ENCODE results near the gene ATAD3C.
"Not testable (repeated sequence)": the region's sequence is repeated elsewhere in the genome, so short reads cannot be mapped to it uniquely, and the experiment has no call there.

The ATAD3C gene

GRCh38 chr1:1451696-1452364, 2.3 kb downstream of the ATAD3C start:
- no peak for DNase-seq

GRCh38 chr1:1452365-1452739, 2.9 kb downstream of the ATAD3C start:
- not testable (repeated sequence) for DNase-seq

DNA sequence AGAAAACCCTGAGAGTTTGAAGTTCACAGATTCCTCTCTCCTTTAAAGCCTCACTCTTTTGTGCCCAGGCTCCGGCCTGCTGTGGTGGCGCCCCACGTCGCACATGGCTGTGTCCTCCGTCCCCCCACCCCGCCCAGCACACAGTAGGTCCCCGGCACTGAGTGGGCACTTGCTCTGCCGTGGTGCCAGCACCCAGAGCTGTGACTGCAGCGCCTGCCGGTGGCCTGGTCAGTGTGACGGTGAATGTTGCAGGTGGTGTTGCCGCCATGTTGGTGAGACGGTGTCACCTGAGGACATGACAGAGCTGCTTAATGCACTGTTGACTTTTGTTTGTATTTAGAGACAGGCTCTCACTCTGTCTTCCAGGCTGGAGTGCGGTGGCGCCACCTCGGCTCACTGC, 3.4 kb downstream of the ATAD3C start:
- no peak for DNase-seq

DNA sequence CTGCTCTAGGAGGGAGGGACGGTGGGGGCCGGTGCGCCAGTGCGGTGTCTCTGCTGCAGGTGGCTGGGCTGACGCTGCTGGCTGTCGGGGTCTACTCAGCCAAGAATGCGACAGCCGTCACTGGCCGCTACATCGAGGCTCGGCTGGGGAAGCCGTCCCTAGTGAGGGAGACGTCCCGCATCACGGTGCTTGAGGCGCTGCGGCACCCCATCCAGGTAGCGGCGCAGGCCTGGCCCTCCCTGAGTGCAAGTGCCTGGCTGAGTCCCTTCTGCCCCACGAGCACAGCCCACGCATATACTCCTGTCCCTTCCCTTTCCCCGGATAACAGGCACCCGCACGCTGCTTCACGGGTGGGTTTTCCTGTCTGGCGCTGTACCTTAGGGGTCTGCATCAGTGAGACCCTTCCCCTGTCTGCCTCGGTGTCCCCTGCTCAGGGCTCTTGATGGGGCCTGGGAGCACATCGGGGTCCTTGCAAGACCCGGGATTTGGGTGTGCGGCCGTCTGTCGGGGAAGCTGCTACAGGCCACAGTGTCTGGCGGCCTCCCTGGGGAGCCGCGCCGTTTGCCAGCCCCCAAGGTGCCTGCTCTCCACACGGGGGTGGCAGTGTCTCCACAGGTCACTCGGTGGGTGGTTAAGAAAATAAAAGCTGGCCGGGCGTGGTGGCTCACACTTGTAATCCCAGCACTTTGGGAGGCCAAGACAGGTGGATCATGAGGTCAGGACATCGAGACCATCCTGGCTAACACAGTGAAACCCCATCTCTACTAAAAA, 5.0 kb downstream of the ATAD3C start:
- DNase-seq, result not testable (repeated sequence)

DNA sequence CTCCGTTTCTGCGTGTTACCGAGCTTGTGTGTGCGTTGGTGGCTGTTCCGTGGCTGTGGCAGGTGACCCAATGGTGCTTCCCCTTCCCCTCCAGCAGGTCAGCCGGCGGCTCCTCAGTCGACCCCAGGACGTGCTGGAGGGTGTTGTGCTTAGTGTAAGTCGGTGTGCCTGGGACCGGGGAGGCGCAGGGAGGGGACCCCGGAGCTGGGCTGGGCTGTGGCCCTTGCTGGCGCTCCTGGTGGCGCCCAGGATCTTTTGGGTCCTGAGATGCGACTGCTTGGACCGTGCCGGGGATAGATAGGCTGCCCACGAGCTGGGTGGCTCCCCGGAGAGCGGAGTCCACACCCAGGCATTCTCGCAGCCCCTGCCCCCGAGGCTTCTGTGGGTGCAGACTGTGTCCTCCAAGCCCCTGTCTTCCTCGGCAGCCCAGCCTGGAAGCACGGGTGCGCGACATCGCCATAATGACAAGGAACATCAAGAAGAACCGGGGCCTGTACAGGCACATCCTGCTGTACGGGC, 5.9 kb downstream of the ATAD3C start:
- no peak for DNase-seq

GRCh38 chr1:1455934-1456333, 6.4 kb downstream of the ATAD3C start:
- DNase-seq, result not testable (repeated sequence)

- DNase-seq, result not testable (repeated sequence)
Observed at GRCh38 chr1:1456683-1457255, 7.3 kb downstream of the ATAD3C start.

- DNase-seq, result not testable (repeated sequence)
Observed at GRCh38 chr1:1459156-1459555, 9.7 kb downstream of the ATAD3C start.

DNA sequence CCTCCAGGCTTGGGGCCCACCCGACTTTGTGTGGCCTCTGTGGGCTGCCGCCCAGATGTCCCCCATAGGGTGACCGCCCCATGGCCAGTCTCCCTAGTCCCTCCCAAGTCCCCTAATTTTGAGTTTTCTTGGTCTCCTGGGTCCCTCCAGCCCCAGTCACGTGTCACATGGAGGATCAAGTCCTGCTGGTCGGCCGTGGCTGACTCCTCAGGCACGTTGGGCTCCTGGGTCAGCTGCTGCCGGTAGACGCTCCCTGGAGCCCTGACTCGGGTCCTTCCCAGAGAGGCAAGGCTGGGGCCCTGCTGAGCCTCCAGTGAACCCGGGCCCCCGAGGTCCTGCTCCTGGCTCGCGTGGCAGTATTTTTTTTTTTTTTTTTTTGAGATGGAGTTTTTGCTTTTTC, 10.2 kb downstream of the ATAD3C start:
- DNase-seq, result not testable (repeated sequence)

- no peak for DNase-seq
Observed at GRCh38 chr1:1460540-1461130, 11.1 kb downstream of the ATAD3C start.

- DNase-seq, result no peak
Observed at GRCh38 chr1:1461721-1462317, 12.3 kb downstream of the ATAD3C start.

DNA sequence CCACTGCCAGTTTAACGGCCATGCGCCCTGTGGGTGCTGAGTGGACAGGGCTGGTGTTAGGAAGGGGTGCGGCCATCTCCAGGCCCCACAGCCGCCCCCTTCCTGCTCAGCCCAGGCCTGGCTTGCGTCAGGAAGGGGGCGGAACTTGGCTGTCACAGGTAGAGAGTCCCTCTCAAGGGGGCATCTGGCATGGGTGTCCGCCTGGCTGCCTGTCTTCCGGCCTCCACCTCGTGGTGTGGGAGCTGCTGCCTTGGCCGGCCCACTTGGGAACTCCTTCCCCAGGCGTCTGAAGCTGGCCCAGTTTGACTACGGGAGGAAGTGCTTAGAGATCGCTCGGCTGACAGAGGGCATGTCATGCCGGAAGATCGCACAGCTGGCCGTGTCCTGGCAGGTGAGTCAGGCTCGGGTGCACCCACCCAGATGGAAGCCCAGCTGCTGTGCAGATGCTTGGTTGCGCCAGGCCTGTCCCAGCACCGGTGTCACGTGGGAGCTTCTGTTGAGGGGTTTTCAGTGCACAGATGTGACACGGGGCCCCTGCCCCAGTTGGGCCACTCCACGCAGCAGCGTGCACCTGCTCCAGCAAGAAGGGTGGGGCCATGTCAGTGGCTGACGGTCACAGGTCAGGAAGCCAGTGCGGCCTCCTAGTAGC, 13.0 kb downstream of the ATAD3C start:
- DNase-seq, result no peak

- no peak for DNase-seq
Observed at GRCh38 chr1:1463312-1463711, 13.8 kb downstream of the ATAD3C start.

DNA sequence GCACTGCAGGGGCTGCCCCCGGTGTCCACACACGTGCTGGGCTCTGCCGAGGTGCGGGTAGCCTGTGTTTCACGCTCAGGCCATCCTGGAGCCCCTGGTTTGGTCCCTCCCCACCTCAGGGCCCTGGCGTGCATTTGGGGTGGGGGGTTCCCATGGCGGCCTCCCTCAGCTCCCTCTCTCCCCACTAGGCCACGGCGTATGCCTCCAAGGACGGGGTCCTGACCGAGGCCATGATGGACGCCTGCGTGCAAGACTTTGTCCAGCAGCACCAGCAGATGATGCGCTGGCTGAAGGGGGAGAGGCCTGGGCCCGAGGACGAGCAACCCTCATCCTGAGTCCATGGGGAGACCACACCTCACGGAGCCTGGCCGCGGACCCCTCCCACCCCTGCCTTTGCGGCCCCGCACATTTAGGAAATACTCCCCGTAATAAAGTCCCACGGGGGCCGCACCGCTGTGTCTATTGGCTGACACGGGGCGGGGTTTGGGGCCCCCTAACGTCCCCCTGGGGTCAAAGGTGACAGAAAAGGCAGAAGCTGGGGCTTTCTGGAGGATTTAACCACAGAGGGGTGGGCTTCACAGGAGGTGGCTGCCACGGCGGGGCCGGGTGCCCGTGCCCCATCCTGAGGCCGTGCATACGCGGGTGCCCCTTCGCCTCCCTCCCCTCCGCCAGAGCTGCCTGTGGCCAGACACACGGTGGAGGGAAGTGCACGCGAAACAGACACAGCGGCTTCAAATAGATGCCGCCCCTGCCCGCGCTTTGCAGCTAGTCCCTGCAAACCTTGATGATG, 18.9 kb downstream of the ATAD3C start:
- not testable (repeated sequence) for DNase-seq

GRCh38 chr1:1470626-1471388, 21.3 kb downstream of the ATAD3C start:
- no peak for DNase-seq

DNA sequence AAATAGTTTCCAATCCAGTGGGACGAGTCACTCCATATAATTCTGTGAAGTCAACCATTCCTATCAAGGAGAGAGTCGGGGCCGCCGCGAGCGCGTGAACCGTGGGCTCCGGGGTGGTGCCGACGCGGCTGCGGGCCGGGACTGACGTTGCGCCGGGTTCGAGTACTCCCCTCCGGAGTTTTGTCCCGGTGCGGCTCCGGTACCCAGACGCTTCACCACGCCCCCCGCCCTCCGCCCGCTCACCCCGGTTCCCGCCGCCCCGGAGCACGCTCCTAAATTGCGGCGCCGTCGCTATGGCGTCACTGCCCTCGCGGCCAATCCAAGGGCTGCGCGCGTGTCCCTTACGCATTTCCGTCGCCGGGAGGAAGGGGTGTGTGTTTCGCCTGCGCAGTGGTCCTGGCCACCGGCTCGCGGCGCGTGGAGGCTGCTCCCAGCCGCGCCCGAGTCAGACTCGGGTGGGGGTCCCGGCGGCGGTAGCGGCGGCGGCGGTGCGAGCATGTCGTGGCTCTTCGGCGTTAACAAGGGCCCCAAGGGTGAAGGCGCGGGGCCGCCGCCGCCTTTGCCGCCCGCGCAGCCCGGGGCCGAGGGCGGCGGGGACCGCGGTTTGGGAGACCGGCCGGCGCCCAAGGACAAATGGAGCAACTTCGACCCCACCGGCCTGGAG, 22.0 kb downstream of the ATAD3C start, which contains the start of gene ATAD3B:
Gene ATAD3B (plus strand): TSS at position 377 of the 664 bp plus-strand sequence. CDS start 120 bp downstream, at position 497.
- DNase-seq, result peak; percentile 92

DNA sequence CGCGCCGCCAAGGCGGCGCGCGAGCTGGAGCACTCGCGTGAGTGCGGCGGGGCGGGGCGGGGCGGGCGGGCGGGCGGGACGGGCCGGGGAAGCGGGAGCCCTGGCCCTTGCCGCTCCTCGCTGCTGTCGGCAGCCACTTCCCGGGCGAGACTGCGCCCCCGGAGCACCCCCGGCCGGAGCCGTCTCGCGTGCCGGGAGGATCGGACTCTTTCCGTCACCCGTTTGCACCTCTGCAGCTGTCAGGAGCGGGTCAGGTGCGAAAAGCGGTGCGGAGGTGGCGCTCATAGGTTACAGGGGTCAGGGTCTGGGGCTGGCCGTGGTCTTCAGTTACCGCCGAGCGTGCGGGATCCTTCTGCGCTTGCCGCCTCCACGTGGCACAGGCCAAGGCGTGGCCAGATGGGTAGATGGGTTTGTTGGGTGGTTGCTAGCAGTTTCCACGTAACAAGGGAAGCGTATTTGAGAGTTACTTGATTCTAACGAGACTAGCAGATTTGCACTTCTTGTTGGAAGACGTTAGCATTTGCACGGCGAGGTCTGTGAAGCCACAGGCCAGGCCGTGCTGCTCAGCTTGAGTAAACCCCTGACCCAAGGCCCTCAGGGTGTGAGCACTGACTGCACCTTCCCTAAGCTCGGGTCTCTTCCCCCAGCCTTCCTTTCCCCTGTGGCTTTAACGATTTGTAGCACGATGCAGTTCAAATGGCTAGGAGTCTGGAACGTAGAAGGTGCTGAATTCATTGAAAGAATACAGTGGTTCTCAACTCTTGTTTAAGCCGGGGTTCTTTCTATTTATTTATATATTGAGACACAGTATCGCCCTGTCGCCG, 22.8 kb downstream of the ATAD3C start:
- DNase-seq, result peak; percentile 3

DNA sequence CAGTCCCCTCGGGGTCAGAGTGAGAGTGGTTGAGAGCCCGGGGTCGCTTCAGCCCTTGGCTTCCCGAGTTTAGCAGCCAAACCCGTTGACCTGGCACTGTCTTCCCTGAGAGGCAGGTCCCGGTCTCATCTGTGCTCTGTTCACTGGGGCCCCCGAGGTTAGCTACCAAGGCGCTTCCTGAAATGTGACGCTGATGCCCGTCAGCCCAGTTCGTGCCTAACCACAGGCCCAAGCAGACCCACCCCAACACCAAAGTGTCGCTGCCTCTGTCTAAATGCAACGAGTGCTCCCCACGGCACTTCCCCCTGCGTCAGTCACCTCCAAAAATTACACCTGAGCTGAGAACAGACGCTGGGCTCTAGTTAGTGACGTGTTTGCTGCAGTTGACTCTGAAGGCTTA, 26.5 kb downstream of the ATAD3C start:
- DNase-seq, result not testable (repeated sequence)

DNA sequence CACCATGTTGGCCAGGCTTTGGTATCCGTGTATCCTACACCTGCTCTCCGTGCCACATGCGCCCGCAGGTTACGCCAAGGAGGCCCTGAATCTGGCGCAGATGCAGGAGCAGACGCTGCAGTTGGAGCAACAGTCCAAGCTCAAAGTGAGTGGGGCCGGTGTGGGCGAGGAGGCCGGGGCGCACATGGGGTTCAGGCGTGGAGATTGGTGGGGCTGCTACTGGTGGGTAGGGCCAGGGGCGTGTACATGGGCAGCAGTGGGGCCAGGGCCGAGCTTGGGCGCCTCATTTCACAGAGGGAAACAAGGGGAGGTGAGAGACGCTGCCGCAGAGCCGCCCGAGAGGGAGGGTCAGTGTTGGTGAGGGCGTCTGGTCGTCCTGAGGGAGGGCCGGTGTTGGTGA, 27.7 kb downstream of the ATAD3C start:
- no peak for DNase-seq

All from fibroblast of skin of back (primary cell).